GM13976 (cell line): ENCODE results near the gene FAM25C.
"Not testable (repeated sequence)": the region's sequence is repeated elsewhere in the genome, so short reads cannot be mapped to it uniquely, and the experiment has no call there.

Experiments used
- DNase-seq: peaks from one replicate; pipeline ENCODE4 v3.0.0; 2012; ENCODE audit warnings: low spot score
- in situ Hi-C: fragments of 300-500 bp; cut with MboI; formaldehyde crosslinking; loops from one replicate; pipeline ENCODE4 v1.12.0; 2022; ENCODE audit warnings: low sequenced_read_pairs, mixed read lengths, inconsistent platforms; ENCODE audit not compliant: unreplicated experiment

The FAM25C gene

DNA sequence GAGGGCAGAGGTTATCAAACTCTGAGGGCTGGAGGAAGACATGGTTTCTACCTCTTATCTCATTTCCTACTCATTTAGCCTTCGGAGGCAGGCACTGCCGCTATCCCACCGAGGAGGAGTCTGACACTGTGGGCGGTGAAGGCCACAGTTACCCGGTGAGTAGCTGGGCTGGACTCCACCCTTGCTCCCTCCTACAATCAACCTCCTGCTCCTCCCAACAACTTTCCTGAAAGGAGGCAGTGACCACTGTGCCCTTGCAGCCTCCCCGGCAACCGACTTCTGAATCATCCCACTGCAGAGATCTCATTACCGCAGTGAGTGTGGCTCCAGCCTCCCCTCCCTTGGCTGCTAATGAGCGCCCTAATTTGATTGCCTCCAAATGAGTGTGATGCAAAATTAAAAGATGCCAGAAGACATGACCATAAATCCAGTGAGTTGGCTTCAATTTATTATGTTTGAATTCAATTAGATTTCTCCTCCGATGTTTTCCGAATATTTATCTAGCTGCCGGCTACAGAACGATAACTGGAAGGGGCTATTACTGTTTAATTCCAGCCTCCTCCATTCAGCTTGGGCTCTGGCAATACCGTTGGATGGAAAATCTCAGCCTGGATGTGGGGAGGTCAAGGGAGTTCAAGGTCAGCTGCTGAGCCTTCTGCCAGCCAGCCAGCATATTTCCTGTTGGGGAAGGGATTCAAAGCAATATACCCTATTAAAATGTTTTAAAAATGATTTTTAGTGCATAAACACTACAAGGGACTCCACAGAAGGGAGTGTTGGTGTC, 35.1 kb downstream of the FAM25C start:
- in situ Hi-C loops, result not testable (repeated sequence)

DNA sequence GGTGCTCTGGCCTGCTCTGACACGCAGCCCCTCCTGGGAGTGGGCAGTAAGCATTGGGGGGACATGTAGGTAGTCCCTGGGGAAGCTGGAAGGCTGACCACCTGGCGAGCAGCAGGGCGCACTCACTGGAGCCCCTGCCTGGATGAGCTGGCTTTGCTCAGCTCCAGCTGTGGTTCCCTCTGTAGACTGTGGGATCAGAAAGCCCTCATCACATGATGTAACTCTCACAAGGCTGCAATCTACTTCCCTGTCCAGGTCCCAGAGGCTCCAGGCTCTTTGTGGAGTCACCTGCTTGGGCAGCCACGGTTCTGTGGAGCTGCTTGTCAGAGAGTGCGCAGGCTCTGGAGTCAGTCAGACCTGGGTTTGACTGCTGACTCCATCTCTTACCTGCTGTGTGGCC, 36.8 kb downstream of the FAM25C start:
- DNase-seq, in situ Hi-C loops: not testable (repeated sequence)

More for the DNA sequence above, 35.1 kb downstream of the FAM25C start:
- DNase-seq, result not testable (repeated sequence)

DNA sequence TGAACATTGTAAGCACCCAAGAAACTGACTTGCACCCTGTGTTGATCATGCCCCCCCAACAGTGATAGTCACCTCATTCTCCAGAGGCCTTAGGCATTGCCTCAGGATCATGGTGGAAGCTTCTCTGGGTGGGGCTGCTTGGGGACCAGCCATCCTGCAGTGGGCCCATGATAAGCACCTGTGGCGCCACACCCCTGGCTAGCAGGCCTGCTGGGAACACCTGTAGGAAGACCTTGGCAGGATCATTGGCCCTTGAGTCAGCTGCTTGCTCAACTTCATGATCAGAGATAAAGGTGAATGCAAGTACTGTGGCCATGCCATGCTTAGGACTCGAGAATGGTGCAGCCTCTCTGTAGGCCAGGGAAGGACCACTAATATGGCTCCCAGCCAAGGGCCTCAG, 38.9 kb downstream of the FAM25C start:
- in situ Hi-C loops, result not testable (repeated sequence)

DNA sequence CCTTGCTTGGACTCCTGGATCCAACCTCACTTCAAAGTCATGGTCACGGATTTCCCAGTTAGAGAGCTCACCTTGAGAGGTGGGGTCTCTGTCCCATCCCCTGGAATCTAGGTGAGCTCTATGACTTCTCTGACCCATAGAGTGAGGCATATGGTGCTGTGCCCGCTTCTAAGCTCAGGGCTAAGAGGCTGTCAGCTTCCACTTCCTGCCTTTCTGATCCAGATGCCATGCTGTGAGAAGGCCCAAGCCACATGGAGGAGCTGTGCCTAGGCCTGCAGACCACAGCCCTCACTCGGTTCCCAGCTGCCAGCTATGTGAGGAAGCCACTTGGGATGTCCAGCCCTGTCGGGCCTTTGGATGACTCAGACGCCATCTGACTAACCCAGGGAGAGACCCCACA, 39.9 kb downstream of the FAM25C start:
- in situ Hi-C loops, DNase-seq: not testable (repeated sequence)

More for the DNA sequence above, 38.9 kb downstream of the FAM25C start:
- DNase-seq, result not testable (repeated sequence)

DNA sequence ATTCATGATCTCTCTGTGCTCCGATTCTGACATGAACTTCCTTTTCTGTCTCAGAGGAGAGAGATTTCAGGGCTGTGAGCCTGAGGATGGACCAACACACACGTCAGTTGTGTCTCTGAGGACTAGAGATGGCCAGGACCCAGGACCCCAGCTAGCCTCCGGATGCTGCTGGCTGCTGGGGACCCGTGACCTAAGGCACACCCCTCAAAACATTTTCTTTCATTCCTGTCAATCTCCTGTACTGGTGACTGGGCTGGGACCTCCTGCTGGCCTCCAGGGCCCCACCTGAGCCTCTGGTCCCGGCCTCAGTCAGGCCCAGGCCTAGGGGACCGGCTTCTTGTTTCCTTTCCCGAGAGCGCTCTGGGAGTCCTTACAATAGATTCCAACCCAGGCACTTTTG, 42.4 kb downstream of the FAM25C start:
- in situ Hi-C loops, result not testable (repeated sequence)

DNA sequence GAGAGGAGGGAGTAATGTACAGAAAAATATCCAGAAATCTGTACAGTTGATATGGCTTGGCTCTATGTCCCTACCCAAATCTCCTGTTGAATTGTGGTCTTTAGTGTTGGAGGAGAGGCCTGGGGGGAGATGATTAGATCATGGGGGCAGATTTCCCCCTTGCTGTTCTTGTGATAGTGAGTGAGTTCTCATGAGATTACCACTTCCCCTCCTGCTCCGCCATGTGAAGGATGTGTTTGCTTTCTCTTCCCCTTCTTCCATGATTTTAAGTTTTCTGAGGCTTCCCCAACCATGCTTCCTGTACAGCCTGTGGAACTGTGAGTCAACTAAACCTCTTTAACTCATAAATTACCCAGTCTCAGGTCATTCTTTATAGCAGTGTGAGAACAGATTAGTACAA, 52.2 kb downstream of the FAM25C start:
- in situ Hi-C loops, DNase-seq: not testable (repeated sequence)

More for the DNA sequence above, 42.4 kb downstream of the FAM25C start:
- DNase-seq, result not testable (repeated sequence)
